GM21526 (cell line): ENCODE measurements around the gene MED7.
"Not testable (repeated sequence)": the region's sequence is repeated elsewhere in the genome, so short reads cannot be mapped to it uniquely, and the experiment has no call there.

Experiments
- ATAC-seq: cut with Tn5 transposase; IDR thresholded peaks from one replicate; pipeline ENCODE4 v1.9.1; 2021; ENCODE audit warnings: moderate library complexity; ENCODE audit not compliant: unreplicated experiment, low FRiP score

MED7 gene

DNA sequence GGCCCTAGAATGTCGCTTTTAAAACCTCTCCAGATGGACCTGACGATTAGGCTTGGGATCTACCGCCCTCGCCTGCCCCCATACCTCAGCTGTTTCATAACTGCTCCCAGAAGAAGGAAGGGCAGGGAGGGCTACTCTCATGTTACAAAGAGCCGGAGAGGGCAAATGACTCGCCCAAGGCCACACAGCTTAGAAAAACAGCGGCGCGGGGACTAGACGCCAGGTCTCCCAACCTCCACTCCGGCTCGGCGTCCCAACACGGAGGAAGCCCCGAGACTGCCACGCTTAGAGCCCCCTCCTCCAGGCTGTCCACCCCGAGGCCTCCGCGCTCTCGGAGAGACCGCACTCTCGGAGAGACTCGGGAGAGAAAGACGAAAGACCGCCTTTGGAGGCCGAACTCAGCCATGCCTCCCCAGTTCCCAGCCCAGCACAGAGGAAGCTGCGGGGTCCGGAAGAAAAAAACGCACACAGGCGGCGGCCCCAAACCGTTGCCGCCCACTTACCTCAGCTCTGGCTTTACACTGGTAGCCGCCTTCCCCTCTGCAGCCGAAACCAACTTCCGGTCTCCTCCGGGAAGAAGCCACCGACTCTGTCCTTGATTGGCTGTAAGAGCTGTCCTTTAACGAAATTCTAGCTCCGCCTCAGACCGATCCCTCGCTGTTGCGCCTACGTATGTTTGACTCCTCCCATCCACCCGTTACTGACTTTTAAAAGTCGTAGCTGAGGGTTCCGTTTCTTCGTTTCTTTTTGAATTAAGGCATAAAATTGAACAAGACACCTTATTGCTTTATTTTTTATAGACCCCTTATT, at the start of gene MED7:
MED7 (minus strand) TSS at position 549 of the 810 bp plus-strand sequence. CDS start 3,434 bp downstream, outside the sequence.
- ATAC-seq = peak; percentile 99

DNA sequence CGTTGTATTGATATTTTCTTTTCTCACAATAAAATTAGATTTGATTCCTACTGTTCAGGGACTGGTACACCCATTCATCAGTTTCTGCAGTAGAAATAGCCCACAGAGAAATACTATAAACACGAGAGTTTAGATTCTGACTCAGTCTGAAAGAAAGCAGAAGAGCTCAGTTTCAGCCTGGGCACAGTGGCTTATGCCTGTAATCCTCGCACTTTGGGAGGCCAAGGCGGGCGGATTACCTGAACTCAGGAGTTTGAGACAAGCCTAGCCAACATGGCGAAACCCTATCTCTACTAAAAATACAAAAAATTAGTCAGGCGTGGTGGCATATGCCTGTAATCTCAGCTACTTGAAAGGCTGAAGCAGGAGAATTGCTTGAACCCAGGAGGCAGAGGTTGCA, 46.6 kb upstream of the MED7 start:
- peak; percentile 74 for ATAC-seq

- ATAC-seq = no peak
Measured at GRCh38 chr5:157188270-157188669, 45.6 kb upstream of the MED7 start.

DNA sequence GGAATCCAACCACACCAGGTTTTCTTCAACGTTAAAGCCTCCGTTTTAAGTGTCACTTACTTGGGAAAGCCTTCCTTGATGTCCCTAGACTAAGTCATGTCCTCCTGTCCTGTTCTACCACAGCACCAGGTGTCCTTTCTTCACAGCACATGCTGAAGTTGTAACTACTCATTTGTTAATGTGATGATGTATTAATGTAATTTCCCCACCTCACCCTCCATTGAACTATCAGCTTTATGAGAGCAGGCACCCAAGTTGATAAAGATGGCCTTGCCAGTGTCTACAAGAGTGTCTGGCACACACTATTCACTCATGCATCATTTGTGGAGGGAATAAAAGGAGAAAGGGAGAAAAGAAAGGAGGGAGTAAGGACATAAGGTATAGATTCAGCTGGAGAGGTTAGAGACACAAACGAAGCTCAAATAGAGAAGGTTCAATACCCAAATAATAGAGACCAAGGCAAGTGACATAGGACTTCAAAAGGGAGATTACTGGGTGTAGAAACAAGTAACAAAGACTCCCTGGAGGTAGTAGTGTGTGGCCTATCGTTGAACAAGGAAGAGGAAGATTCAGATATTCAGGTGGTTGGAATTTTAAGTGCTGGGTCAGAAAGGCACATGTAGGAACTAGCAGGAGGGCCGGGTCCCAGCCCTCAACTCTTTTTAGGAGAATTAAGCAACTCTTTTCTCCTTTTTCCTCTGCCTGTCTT, 44.5 kb upstream of the MED7 start:
- no peak for ATAC-seq

GRCh38 chr5:157186309-157187045, 43.8 kb upstream of the MED7 start:
- no peak for ATAC-seq

GRCh38 chr5:157185122-157185521, 42.5 kb upstream of the MED7 start:
- ATAC-seq = not testable (repeated sequence)

- ATAC-seq = no peak
Measured at GRCh38 chr5:157184117-157184670, 41.5 kb upstream of the MED7 start.

- ATAC-seq = no peak
Measured at GRCh38 chr5:157182143-157182757, 39.6 kb upstream of the MED7 start.

GRCh38 chr5:157180374-157181264, 38.0 kb upstream of the MED7 start, which contains the start of gene ITK:
Gene ITK, plus strand, starts transcription at chr5:157180840. Its CDS starts 138 bp downstream, at chr5:157180978.
- no peak for ATAC-seq

DNA sequence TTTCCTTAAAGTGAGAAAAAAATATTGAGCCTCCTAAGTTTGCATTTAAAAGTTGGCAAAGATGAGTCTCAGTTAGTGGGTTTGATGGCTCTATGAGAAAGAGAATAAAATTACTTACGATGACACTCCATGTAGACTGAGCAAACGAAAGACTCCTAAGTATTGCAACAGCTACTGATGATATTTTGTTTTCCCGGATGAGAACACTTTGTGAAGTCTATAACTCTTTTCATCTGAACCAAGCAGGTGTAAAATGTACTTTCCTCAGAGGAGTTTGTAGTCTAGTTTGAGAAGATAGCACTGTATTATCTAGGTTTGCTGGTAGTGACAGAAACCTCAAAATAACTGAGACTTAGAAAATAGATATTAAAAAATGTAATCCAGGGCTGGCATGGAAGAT, 36.3 kb upstream of the MED7 start:
- no peak for ATAC-seq

DNA sequence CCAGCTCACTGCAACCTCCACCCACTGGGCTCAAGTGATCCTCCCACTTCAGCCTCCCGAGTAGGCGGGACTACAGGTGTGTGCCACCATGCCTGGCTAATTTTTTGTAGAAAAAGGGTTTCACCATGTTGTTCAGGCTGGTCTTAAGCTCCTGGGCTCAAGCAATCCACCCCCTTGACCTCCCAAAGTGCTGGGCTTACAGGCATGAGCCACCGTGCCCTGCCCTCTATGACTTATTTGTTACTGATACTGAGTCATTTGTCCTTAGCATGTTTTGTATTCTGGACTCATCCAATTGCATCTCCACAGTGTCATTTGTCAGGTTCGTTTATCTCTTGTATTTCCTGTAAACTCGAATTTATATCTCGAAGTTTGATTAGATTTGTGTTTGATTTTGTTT, 35.3 kb upstream of the MED7 start:
- ATAC-seq = no peak

GRCh38 chr5:157175071-157175612, 32.5 kb upstream of the MED7 start:
- ATAC-seq = no peak

DNA sequence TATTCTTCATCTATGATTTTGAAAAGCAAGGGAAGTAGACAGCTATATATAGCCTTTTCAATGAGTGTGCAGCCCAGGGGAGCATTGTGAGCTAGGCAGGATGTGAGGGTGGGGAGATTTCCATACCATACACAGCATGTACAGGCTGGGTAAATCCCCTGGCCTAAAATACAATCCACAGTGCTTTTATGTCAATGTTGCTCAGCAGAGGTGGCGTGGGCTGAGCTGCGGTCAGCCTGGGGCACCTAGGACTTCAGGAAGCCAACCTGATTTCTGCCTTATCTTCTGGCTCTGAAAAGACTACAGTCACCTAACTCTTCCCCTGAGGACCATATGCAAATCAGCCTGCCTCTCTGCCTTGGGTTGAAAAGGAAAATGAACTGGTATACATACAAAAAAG, 29.7 kb upstream of the MED7 start:
- peak; percentile 98 for ATAC-seq

- no peak for ATAC-seq
Measured at GRCh38 chr5:157168286-157168685, 25.6 kb upstream of the MED7 start.

- no peak for ATAC-seq
Measured at GRCh38 chr5:157167214-157167621, 24.6 kb upstream of the MED7 start.

- ATAC-seq = no peak
Measured at GRCh38 chr5:157166214-157167213, 23.8 kb upstream of the MED7 start, which contains the start of gene GARIN3. Gene GARIN3, minus strand, starts transcription at chr5:157166264. Its CDS starts 96 bp downstream, at chr5:157166168.

GRCh38 chr5:157165668-157166067, 23.0 kb upstream of the MED7 start:
- ATAC-seq = no peak

DNA sequence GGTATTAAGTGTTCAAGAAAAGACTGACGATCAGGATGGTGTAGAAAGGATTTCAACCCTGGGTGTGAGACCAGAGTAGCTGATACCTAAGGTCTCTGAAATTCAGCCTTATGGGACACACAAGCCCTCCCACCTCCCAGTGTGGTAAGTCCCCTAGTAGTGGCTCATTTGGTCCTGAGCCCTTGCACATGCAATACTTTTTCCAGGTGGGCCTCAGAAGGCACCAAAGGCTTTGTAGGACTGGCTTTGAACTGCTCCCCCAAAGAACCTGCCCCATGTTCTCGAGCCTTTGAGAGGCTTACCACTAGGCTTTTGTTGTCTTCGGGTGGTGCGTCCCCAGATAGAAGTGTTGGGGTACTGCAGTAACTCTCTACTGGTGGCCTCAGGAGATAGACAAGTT, 22.6 kb upstream of the MED7 start:
- no peak for ATAC-seq
